Measurements from ENCODE around the gene CCDC190. TPM values are rescaled to one million over a fixed set of nuclear protein-coding genes. Genes with fewer than 3 reads are reported as not detected.
A peak's percentile ranks its signal among the peaks of the same experiment; 100 is the strongest.

CCDC190 gene
- total and polyA plus RNA-seq, 2 of the 8 experiments (the other 6 are each of a cell fraction or from before 2014, with no cell fraction given): not detected

DNA sequence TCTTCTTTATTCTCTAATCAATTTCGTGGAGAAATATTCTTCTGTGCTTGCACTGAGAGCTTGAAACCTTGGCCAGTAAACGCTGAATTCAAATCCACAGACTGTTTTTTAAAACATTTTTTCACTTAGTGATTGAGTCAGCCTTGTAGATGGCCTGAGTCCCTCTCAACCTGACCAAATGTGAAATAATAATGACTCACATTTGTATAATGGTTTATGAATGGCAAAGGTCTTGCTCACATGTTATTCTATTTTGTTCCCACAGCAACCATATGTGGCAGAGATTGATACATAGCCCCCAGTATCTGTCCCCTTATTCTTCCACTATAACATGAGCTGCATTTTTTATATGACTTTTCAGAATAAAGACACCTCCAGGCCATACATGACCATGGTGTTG lies 47.8 kb upstream of the CCDC190 start:
- no peak overlapping the region for H3K4me2 ChIP-seq (ENCODE audit: insufficient read depth in 1 of 2, low read depth in 2 of 2, low read length in 2 of 2)
- TF ChIP-seq EZH2 (IDR thresholded peaks at IDR 0.05; ENCODE audit: low read depth, low read length, severe bottlenecking): no peak

More for the DNA sequence above, 47.8 kb upstream of the CCDC190 start:
- H3K36me3 ChIP-seq (ENCODE audit: control insufficient read depth in 2 of 4, insufficient read depth in 4 of 4, low read length in 3 of 4): no peaks in the 10 kb centered on the region
- no peaks in the 10 kb centered on the region for H3K79me1 ChIP-seq (ENCODE audit: low read depth, low read length)
- H3K9me3 ChIP-seq (ENCODE audit: insufficient read depth in 2 of 2, low read depth in 1 of 2, low read length in 1 of 2): peaks cover 0 to 2% of the 10 kb centered on the region in 2 experiments; a peak in 1 of 4 replicates
- ChIA-PET POLR2A (ENCODE audit: partially characterized antibody) (no interaction called here), CTCF (ENCODE audit: partially characterized antibody) (no interaction called here)
- H2AK5ac ChIP-seq (ENCODE audit: low read depth, low read length): no peak overlapping the region
- no peak overlapping the region for H2BK120ac ChIP-seq (replicated peaks; ENCODE audit: low read depth, low read length)
- no peak overlapping the region for H3K27ac ChIP-seq (ENCODE audit: low read depth, low read length)
- no peak overlapping the region for H2AFZ ChIP-seq (ENCODE audit: low read length)
- no peak overlapping the region for H3K4me3 ChIP-seq (ENCODE audit: extremely low read depth in 1 of 4, insufficient read depth in 2 of 4, low read depth in 3 of 4, low read length in 4 of 4)
- no peak overlapping the region for H2BK20ac ChIP-seq (ENCODE audit: low read length)
- H3K4me1 ChIP-seq (replicated peaks in 1 of 4; ENCODE audit: control insufficient read depth in 3 of 4, insufficient read depth in 4 of 4, low read length in 3 of 4): no peaks in the 10 kb centered on the region
- H3K23ac ChIP-seq (ENCODE audit: insufficient read length): no peak overlapping the region
- no peaks in the 10 kb centered on the region for H3K79me2 ChIP-seq (ENCODE audit: control insufficient read depth in 1 of 2, insufficient read depth in 2 of 2, low read length in 2 of 2)
- 67% methylated on average over 2 of the region's 2 CpGs; no CpG with 5 or more reads in 1 of the 2 experiments for WGBS, 2 experiments (ENCODE audit: extremely low coverage in 1 of 2, insufficient coverage in 1 of 2, insufficient read length in 1 of 2, insufficient replicate concordance in 2 of 2, low coverage in 1 of 2, low lambda C conversion rate in 2 of 2, missing lambda C conversion rate in 1 of 2)
- H2BK15ac ChIP-seq (ENCODE audit: low read length): no peak overlapping the region
- DNase-seq (ENCODE audit: low read depth in 1 of 2, low spot score in 2 of 2) (no peak), FAIRE-seq (no peak)
- no peak overlapping the region for H3K18ac ChIP-seq (ENCODE audit: extremely low read depth, low read length)
- H3K14ac ChIP-seq (ENCODE audit: insufficient read length): no peak overlapping the region
- H2BK5ac ChIP-seq (ENCODE audit: low read depth, low read length): no peak overlapping the region
- H3K23me2 ChIP-seq (ENCODE audit: low read depth, low read length): no peaks in the 10 kb centered on the region; the same call in 1 of the 2 replicates
- no peaks in the 10 kb centered on the region for H4K20me1 ChIP-seq (replicated peaks in 1 of 2; ENCODE audit: control insufficient read depth in 1 of 2, insufficient read depth in 2 of 2, low read length in 2 of 2)
- no peaks in the 10 kb centered on the region for H3K27me3 ChIP-seq (replicated peaks in 1 of 4; ENCODE audit: control insufficient read depth in 3 of 4, extremely low read depth in 1 of 4, insufficient read depth in 3 of 4, low read length in 3 of 4)
- peak overlapping the region; percentile 62; the same call in 1 of the 2 replicates for H4K8ac ChIP-seq (ENCODE audit: extremely low read depth, insufficient read depth, low read length)
- no peak overlapping the region for H4K5ac ChIP-seq (ENCODE audit: insufficient read length, low read depth, low read length)
- no peak overlapping the region for H3K4ac ChIP-seq (replicated peaks; ENCODE audit: insufficient read length, low read depth, low read length)
- no peak overlapping the region for H2BK12ac ChIP-seq (ENCODE audit: low read depth, low read length)
- no peak overlapping the region for H4K91ac ChIP-seq (replicated peaks; ENCODE audit: insufficient read length, low read length)
- no peak overlapping the region for H3K56ac ChIP-seq (replicated peaks; ENCODE audit: insufficient read length, low read depth, low read length)
- no peak overlapping the region for H3K9ac ChIP-seq (replicated peaks in 1 of 4; ENCODE audit: extremely low read depth in 1 of 4, low read depth in 3 of 4, low read length in 3 of 4)
